HCT116 (cell line): ENCODE results near the gene CPT1A. TPM values are rescaled to one million over a fixed set of nuclear protein-coding genes. Genes with fewer than 3 reads are reported as not detected.

Source experiments
- ATAC-seq: fragments of 200-7000 bp; cut with Tn5 transposase; 2 replicates; pipeline ENCODE4 v1.9.1; 2020; ENCODE audit warnings: mild to moderate bottlenecking, moderate library complexity
- BruUV-seq: library from RNA; stranded (reverse); fragments of 400-500 nt; replicated peaks from 2 replicates; lab custom pipeline; 2021; lab: Mats Ljungman, UMichigan
- CTCF ChIA-PET: fragments of 300-600 bp; sonication (Branson Sonifier 250); formaldehyde crosslinking; loops from one replicate; lab custom pipeline; 2021; ENCODE audit warnings: antibody characterized with exemption; lab: Charles Lee
- POLR2A ChIA-PET: fragments of 300-600, 350-600 bp; sonication (Branson Sonifier 250); formaldehyde crosslinking; loops from one replicate; lab custom pipeline; 2021; ENCODE audit warnings: antibody characterized with exemption; lab: Charles Lee
- RAD21 ChIA-PET, 2 experiments: fragments of 300-600 bp; sonication (Branson Sonifier 250); formaldehyde crosslinking; loops; one replicate each; lab custom pipeline; 2023; ENCODE audit warnings: low total read pairs in 2 of 2; ENCODE audit not compliant: uncharacterized antibody in 2 of 2, unreplicated experiment in 2 of 2, low non-redundant PET in 1 of 2; lab: Charles Lee
- DNase-seq: peaks from one replicate; pipeline ENCODE4 v3.0.0-alpha.2; 2010; ENCODE audit warnings: low read depth, low spot score
- H2AFZ ChIP-seq: fragments of 200-600 bp; shearing (Covaris generic), sonication (generic); 2 replicates; pipeline ENCODE4 v1.6.1; 2017; ENCODE audit warnings: low read depth, mixed run types, mixed read lengths, antibody characterized with exemption, low read length; ENCODE audit not compliant: poor library complexity, severe bottlenecking
- H3K27ac ChIP-seq: 2 replicates; pipeline ENCODE4 v1.5.1; 2012; ENCODE audit warnings: low read depth, low read length
- H3K27me3 ChIP-seq: fragments of 200-600 bp; sonication (generic); 2 replicates; pipeline ENCODE4 v1.6.1; 2016; ENCODE audit warnings: mixed run types, low read length, mixed read lengths; ENCODE audit not compliant: insufficient read depth
- H3K36me3 ChIP-seq, 2 experiments: fragments of 200-500 bp in 1 of 2; fragments of 200-600 bp in 1 of 2; sonication (Bioruptor generic) in 1 of 2; sonication (generic) in 1 of 2; 2 replicates each; pipeline versions ENCODE4 v1.5.1 to v1.6.1; 2014 to 2016; ENCODE audit warnings: low read length in 2 of 2, inconsistent platforms in 1 of 2, mixed read lengths in 1 of 2, mixed run types in 1 of 2; ENCODE audit not compliant: insufficient read depth in 2 of 2, control insufficient read depth in 1 of 2
- H3K4me1 ChIP-seq, 2 experiments: fragments of 200-600 bp in 1 of 2; sonication (generic) in 1 of 2; 2 replicates each; pipeline versions ENCODE4 v1.5.1 to v1.6.1; 2012 to 2017; ENCODE audit warnings: low read length in 2 of 2, inconsistent platforms in 1 of 2, mild to moderate bottlenecking in 1 of 2, mixed read lengths in 1 of 2, mixed run types in 1 of 2, moderate library complexity in 1 of 2; ENCODE audit not compliant: insufficient read depth in 2 of 2, control insufficient read depth in 1 of 2
- H3K4me2 ChIP-seq: fragments of 200-600 bp; sonication (generic); 2 replicates; pipeline ENCODE4 v1.6.1; 2017; ENCODE audit warnings: mixed run types, low read length, mixed read lengths
- H3K4me3 ChIP-seq, 2 experiments: fragments of 200-600 bp in 1 of 2; sonication (generic) in 1 of 2; replicated peaks in 1 of 2; 2 replicates each; pipeline ENCODE4 v1.5.1; 2011 to 2016; ENCODE audit warnings: low read length in 2 of 2, control low read depth in 1 of 2, low read depth in 1 of 2, mild to moderate bottlenecking in 1 of 2, mixed read lengths in 1 of 2, mixed run types in 1 of 2
- H3K79me2 ChIP-seq: fragments of 200-600 bp; sonication (generic); 2 replicates; pipeline ENCODE4 v1.6.1; 2017; ENCODE audit warnings: mild to moderate bottlenecking, mixed run types, low read length, moderate library complexity, mixed read lengths; ENCODE audit not compliant: insufficient read depth
- H3K9ac ChIP-seq: fragments of 200-600 bp; sonication (generic); 2 replicates; pipeline ENCODE4 v1.6.1; 2016; ENCODE audit warnings: low read length, mixed read lengths
- H3K9me2 ChIP-seq: fragments of 200-600 bp; sonication (generic), shearing (Covaris generic); 2 replicates; pipeline ENCODE4 v1.6.1; 2017; ENCODE audit warnings: mixed run types, mild to moderate bottlenecking, moderate library complexity; ENCODE audit not compliant: insufficient read depth
- H3K9me3 ChIP-seq, 2 experiments: fragments of 200-500 bp in 1 of 2; fragments of 200-600 bp in 1 of 2; sonication (Bioruptor generic) in 1 of 2; sonication (generic) in 1 of 2; 2 replicates each; pipeline ENCODE4 v1.6.1; 2014 to 2017; ENCODE audit warnings: low read length in 2 of 2, mixed read lengths in 2 of 2, inconsistent platforms in 1 of 2, low read depth in 1 of 2, mild to moderate bottlenecking in 1 of 2, mixed run types in 1 of 2, moderate library complexity in 1 of 2; ENCODE audit not compliant: control insufficient read depth in 1 of 2, insufficient read depth in 1 of 2
- H4K20me1 ChIP-seq: fragments of 200-600 bp; sonication (generic), shearing (Covaris generic); 2 replicates; pipeline ENCODE4 v1.6.1; 2017; ENCODE audit warnings: mixed run types, mild to moderate bottlenecking, moderate library complexity; ENCODE audit not compliant: insufficient read depth
- CBX3 ChIP-seq: IDR thresholded peaks from 2 replicates; pipeline ENCODE4 v1.6.1; 2012; ENCODE audit warnings: low read depth
- CEBPB ChIP-seq: IDR thresholded peaks from 2 replicates; pipeline ENCODE4 v1.6.1; 2012; ENCODE audit warnings: low read depth
- EGR1 ChIP-seq: IDR thresholded peaks from 2 replicates; pipeline ENCODE4 v1.6.1; 2012; ENCODE audit warnings: low read depth
- ELF1 ChIP-seq: IDR thresholded peaks from 2 replicates; pipeline ENCODE4 v1.6.1; 2012; ENCODE audit warnings: low read depth, borderline replicate concordance
- EZH2phosphoT487 ChIP-seq: fragments of 200-600 bp; IDR thresholded peaks from 2 replicates; pipeline ENCODE4 v1.6.1; 2018; ENCODE audit warnings: antibody characterized with exemption, borderline replicate concordance
- FOSL1 ChIP-seq: IDR thresholded peaks from 2 replicates; pipeline ENCODE4 v1.6.1; 2012; ENCODE audit warnings: low read depth
- JUND ChIP-seq: IDR thresholded peaks from 2 replicates; pipeline ENCODE4 v1.6.1; 2012
- POLR2A ChIP-seq: IDR thresholded peaks from 2 replicates; pipeline ENCODE4 v1.7.0; 2011; ENCODE audit warnings: borderline replicate concordance; ENCODE audit not compliant: insufficient read depth, insufficient read length; ENCODE audit errors: extremely low read depth
- SRF ChIP-seq: IDR thresholded peaks from 2 replicates; pipeline ENCODE4 v1.6.1; 2012; ENCODE audit warnings: low read depth
- TCF7L2 ChIP-seq: IDR thresholded peaks from 2 replicates; pipeline ENCODE4 v1.7.0; 2011; ENCODE audit warnings: borderline replicate concordance, inconsistent platforms; ENCODE audit not compliant: insufficient read depth, insufficient read length; ENCODE audit errors: extremely low read depth
- YY1 ChIP-seq: IDR thresholded peaks from 2 replicates; pipeline ENCODE4 v1.6.1; 2011; ENCODE audit warnings: low read length, low read depth, moderate library complexity, mild to moderate bottlenecking; ENCODE audit not compliant: insufficient replicate concordance; ENCODE audit errors: extremely low read depth
- ZBTB33 ChIP-seq: IDR thresholded peaks from 2 replicates; pipeline ENCODE4 v1.6.1; 2011; ENCODE audit warnings: mild to moderate bottlenecking, low read length, moderate library complexity; ENCODE audit not compliant: insufficient replicate concordance; ENCODE audit errors: extremely low read depth
- ZFX ChIP-seq: fragments of 450-650 bp; IDR thresholded peaks from 2 replicates; pipeline ENCODE4 v1.6.1; 2017
- intact Hi-C: fragments of 100-400 bp; cut with micrococcal nuclease; formaldehyde crosslinking; loops from 2 replicates; pipeline ENCODE4 v1.10.0; 2022
- total RNA-seq: library from RNA; stranded (reverse); gene quantifications from one replicate; pipeline ENCODE4 v1.2.1, GENCODE V29; 2021; ENCODE audit not compliant: unreplicated experiment
- TF ChIP-seq, protein P1 (sequence below): IDR thresholded peaks from 2 replicates; pipeline ENCODE4 v1.6.1; 2012

CPT1A gene
- total RNA-seq, 1 experiment from 2014 or later, result 54.4 TPM

DNA sequence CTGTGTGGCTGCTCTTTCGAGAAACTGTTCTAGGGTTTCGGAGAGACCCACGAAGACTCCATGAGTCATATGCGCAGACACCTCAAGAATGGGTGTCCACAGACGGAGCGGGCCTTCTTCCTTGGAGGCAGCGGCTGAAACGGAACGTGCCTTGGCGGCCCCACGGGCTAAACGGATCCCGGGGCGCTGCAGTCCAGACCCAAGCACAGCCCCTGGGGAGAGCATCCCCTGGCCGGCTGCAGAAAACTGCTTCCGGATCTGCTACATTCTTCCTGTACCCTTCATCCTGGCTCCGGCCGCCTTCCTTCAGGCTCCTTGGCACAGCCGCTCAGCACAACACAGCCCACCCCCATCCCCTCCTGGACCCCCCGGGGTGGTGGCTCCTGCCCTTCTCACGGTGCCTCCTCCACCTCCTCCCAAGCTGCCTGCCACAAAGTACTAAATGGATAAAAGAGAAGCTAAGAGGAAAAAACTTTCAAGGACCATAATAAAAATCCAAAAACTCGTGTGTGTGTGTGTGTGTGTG lies 25.4 kb downstream of the CPT1A start:
- no peak overlapping the region for H3K4me2 ChIP-seq
- DNase-seq (no peak), ATAC-seq (no peak)
- no TSS peak for BruUV-seq
- no peaks in the 10 kb centered on the region; a peak in 1 of 4 replicates for H3K4me1 ChIP-seq
- no peak overlapping the region for H3K27ac ChIP-seq
- ChIA-PET POLR2A (no interaction called here), RAD21 (no interaction called here), CTCF (no interaction called here)
- H4K20me1 ChIP-seq, result no peaks in the 10 kb centered on the region
- no peak overlapping the region for H3K4me3 ChIP-seq
- H3K27me3 ChIP-seq, result no peaks in the 10 kb centered on the region
- no peaks in the 10 kb centered on the region for H3K9me2 ChIP-seq
- H2AFZ ChIP-seq, result no peak overlapping the region
- intact Hi-C loops, result no loop called here
- no peak overlapping the region for H3K9ac ChIP-seq
- TF ChIP-seq SRF (no peak), ZBTB33 (no peak), ELF1 (no peak), JUND (no peak), CEBPB (no peak), EGR1 (no peak), EZH2phosphoT487 (no peak), TCF7L2 (no peak), YY1 (no peak), POLR2A (no peak), CBX3 (no peak), ZFX (no peak), FOSL1 (no peak)
- TF ChIP-seq, protein P1, sequence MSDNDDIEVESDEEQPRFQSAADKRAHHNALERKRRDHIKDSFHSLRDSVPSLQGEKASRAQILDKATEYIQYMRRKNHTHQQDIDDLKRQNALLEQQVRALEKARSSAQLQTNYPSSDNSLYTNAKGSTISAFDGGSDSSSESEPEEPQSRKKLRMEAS, result no peak
- H3K79me2 ChIP-seq, result peaks cover 4% of the 10 kb centered on the region; the same call in 1 of the 2 replicates
- H3K36me3 ChIP-seq, result peaks cover 0 to 3% of the 10 kb centered on the region in 2 experiments; a peak in 1 of 4 replicates
- H3K9me3 ChIP-seq, result no peaks in the 10 kb centered on the region
